GM18498 (cell line): ENCODE data around the gene CD80.

Source experiments
- ATAC-seq: cut with Tn5 transposase; IDR thresholded peaks from one replicate; pipeline ENCODE4 v1.9.1; 2021; ENCODE audit warnings: mild to moderate bottlenecking, moderate library complexity; ENCODE audit not compliant: unreplicated experiment

The CD80 gene

DNA sequence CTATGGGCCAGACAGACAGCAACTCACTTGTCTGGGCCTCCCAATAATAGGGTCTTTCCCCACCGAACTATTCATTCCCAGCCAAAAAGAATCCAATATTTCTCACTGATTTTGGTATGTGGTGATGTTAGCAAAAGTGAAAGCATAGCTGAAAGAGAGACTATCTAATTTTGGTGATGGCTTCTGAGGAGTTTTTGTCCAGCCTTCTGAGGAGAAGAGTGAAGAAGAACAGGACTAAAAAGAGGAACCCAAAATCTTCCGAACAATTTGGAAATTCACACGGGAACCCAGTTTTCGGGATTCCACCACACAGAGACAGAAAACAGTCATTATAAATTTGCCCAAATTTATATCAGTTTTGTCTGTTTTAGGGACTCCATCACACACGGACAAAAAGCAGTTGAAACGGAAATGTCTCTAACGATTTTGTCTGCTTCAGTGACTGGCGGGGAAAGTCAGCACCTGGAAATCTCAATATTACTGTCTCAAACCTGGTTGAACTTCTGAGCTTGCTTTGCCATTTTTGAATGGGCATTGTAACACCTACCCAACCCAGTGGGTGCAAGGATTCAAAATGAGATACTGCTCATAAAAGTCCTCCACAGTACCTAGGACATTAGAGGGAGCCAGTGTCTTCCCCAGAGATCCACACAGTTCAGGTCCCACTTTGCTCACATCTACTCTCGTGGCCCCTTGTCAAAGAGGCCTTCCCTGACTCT lies 9.1 kb downstream of the CD80 start:
- ATAC-seq: peak; percentile 41

- ATAC-seq: no peak
These were observed 11.1 kb downstream of the CD80 start for GRCh38 chr3:119548341-119548740.

- no peak for ATAC-seq
These were observed 12.2 kb downstream of the CD80 start for GRCh38 chr3:119547227-119547626.

- ATAC-seq: no peak
These were observed 16.3 kb downstream of the CD80 start for GRCh38 chr3:119543147-119543546.

DNA sequence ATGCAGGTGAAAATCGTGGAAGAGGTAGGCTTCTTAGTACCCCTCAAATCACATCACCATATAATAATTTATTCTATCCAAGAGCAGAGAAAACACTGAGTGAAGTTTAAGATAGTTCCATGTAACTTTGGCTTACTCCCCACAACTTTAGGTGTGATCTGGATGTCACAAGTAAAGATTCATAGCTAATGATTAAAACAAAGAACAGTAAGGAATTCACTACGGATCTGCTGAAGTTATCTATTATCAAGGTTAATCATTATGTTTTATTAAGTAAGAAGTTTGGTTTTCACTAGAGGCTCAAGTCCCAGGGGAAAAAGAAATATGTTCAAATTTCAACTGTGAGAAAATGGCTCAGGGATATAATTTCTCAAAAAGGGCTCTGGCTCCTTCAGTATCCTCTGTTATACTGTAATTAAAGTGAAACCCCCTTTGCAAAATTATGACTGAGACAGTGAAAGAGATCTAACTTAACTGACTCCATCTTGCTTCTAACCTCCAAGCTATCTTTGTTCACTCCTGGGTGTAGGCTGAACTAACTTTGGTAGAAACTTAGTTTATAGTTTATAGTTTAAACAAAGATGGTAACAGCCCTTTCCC lies 17.1 kb downstream of the CD80 start:
- ATAC-seq: no peak

DNA sequence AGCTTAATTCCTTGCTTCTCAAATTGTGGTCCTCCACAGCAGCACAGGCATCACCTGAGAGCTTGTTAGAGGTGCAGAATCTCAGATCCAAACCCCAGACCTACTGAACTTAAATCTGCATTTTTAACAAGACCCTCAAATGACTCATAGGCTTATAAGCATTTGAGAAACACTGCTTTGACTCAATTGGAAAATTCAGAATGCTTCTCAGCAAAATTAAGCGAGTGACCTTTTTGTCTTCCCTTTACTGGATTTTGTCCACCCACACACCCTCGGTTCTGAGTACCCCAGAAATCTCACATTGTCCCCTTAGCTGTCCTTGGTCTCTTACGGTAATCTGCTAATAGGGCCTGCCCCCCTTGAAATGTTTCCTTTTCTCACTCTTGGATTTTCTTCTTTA lies 17.9 kb downstream of the CD80 start:
- ATAC-seq: no peak

DNA sequence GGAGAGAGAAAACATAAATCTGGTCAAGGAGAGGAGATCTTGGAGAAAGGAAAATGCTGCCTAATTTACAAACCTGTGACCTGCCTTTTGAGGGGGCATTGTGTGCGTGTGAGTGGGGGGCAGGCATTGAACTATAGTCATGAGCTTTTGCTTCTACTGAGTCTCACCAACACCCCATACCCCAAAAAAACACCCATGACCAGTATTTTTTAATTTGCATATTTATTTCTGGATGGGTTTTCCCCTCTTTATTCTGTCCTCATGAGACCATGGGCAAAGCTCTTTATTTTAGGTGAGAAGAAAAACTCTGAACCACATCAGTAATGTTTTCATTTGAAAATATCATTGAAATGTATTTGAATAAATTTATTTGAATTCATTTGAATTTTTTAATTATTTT lies 20.6 kb downstream of the CD80 start:
- peak; percentile 40 for ATAC-seq

DNA sequence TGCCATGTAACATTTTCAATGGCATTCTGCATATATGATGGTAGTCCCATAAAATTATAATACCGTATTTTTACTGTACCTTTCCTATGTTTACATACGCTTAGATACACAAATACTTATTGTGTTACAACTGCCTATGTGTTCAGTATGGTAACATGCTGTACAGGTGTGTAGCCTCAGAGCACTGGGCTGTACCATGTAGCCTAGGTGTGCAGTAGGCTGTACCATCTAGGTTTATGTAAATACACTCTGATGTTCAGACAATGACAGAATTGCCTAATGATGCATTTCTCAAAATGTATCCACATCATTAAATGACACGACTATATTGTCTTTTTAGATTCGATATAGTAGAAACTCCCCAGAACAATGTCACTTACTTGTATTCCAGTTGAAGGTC lies 22.7 kb downstream of the CD80 start:
- no peak for ATAC-seq

GRCh38 chr3:119534296-119534695 lies 25.1 kb downstream of the CD80 start:
- ATAC-seq: no peak

GRCh38 chr3:119531151-119531550 lies 28.3 kb downstream of the CD80 start:
- no peak for ATAC-seq

GRCh38 chr3:119530456-119530855 lies 29.0 kb downstream of the CD80 start:
- no peak for ATAC-seq

GRCh38 chr3:119529883-119530282 lies 29.5 kb downstream of the CD80 start:
- no peak for ATAC-seq

- no peak for ATAC-seq
These were observed 31.7 kb downstream of the CD80 start for GRCh38 chr3:119527714-119528113.

GRCh38 chr3:119524931-119525662 lies 34.3 kb downstream of the CD80 start:
- ATAC-seq: no peak

GRCh38 chr3:119518026-119518425 lies 41.4 kb downstream of the CD80 start:
- ATAC-seq: no peak

DNA sequence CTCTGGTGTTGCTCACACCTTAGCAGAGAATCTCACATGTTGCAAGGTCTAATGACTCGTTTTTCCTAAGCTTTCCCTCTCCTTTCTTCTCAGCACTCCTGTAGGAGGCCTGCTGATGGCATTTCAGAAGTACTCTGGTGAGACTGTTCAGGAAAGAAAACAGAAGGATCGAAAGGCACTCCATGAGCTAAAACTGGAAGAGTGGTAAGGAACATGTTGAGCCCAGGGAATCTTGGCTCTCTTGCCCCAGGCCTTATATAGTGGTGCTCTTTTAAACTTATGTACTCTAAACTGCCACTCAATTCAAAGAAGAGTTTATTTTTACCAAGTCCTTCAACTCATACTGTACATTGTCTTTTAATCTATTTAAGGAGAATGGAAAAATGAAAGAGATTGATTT lies 42.3 kb downstream of the CD80 start:
- ATAC-seq: no peak

GRCh38 chr3:119514637-119515036 lies 44.8 kb downstream of the CD80 start:
- no peak for ATAC-seq

- no peak for ATAC-seq
These were observed 48.7 kb downstream of the CD80 start for GRCh38 chr3:119510690-119511089.

GRCh38 chr3:119508172-119508845 lies 51.1 kb downstream of the CD80 start:
- ATAC-seq: peak; percentile 77

DNA sequence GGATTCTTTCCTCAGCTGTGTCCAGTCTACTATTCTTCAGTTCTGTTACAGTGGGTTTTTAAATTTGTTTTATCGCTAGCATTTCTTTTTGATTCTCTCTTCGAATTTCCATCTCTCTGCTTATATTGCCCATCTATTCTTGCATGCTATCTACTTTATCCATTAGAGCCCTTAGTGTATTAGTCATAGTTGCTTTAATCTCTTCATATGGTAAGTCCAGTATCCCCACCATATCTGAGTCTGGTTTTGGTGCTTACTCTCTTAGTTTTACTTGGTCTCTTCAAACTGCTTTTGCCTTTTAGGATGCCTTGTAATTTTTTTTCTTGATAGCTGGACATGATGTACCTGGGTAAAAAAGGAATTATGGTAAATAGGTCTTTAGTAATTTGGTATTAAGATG lies 52.0 kb downstream of the CD80 start:
- ATAC-seq: no peak

DNA sequence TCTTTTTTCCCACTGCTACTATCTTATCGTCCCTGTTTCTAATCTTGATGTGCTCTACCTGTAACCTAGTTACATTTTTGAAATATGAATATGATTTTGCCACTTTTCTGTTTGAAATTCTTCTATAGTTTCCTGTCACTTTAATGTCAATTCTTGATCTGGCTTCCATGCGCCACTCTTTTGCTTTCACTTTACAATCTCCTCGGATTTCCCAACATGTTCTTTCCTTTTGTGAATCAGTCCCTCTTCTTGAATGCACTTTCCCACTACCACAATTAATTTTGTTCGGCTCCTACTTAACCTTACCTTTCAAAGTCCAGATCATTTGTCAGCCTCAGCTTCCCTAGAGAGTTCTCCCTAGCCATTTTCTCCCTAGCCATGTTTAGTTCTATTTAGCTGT lies 52.8 kb downstream of the CD80 start:
- ATAC-seq: no peak

DNA sequence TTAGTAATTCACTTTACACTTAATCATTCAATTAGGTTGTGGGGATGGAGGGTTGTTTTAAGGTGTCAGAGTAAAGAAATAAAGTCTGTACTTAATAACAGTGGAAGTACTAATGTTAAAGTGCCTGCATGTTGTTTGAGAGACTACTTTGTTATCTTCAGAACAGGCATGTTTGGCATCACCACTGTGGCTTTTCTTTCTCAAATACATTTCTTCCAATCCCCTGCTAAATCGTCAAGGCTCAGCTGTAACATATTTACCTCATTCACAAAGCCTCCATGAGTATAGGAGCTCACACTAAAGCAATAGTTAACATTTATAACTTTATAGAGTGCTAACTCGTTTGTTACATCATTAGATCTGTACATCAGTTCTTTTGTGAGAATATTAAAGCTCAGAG lies 58.5 kb downstream of the CD80 start:
- no peak for ATAC-seq
